Activated gamma-delta T cell treated with Interleukin-2 at 50 U/mL for 16 hours (primary cell): ENCODE results near the gene EXO5.
"Not testable (repeated sequence)": the region's sequence is repeated elsewhere in the genome, so short reads cannot be mapped to it uniquely, and the experiment has no call there.

Experiments
- DNase-seq: peaks from one replicate; pipeline ENCODE4 v3.0.0-alpha.2; 2020

The EXO5 gene

GRCh38 chr1:40554807-40555206 lies 46.2 kb downstream of the EXO5 start:
- DNase-seq, result not testable (repeated sequence)

GRCh38 chr1:40556121-40556520 lies 47.6 kb downstream of the EXO5 start:
- no peak for DNase-seq

GRCh38 chr1:40558241-40558640 lies 49.7 kb downstream of the EXO5 start:
- DNase-seq, result not testable (repeated sequence)

GRCh38 chr1:40562185-40562584 lies 53.6 kb downstream of the EXO5 start:
- DNase-seq, result no peak

- no peak for DNase-seq
These were observed 54.7 kb downstream of the EXO5 start for GRCh38 chr1:40563266-40563665.

GRCh38 chr1:40564506-40564905 lies 55.9 kb downstream of the EXO5 start:
- DNase-seq, result no peak

- no peak for DNase-seq
These were observed 56.3 kb downstream of the EXO5 start for GRCh38 chr1:40564913-40565312.
